Measurements from ENCODE around the gene LHFPL6. TPM values are rescaled to one million over a fixed set of nuclear protein-coding genes. Genes with fewer than 3 reads are reported as not detected.

Gene LHFPL6
- total RNA-seq, 2 experiments from 2014 or later = 0.14 TPM; not detected in 1

- H3K9me3 Mint-ChIP-seq = no peaks in the 10 kb centered on the region
- ATAC-seq (ENCODE audit: low read depth) = peak; percentile 12
- peaks cover 67% of the 10 kb centered on the region for H3K27me3 Mint-ChIP-seq
- H3K36me3 Mint-ChIP-seq = no peaks in the 10 kb centered on the region
- POLR2A ChIA-PET = no interaction called here
- DNase-seq = no peak
- H3K27ac Mint-ChIP-seq = no peak overlapping the region
- peak overlapping the region; percentile 69 for H3K4me3 Mint-ChIP-seq
- peaks cover 10% of the 10 kb centered on the region for H3K4me1 Mint-ChIP-seq
These were observed 493 bp upstream of the LHFPL6 start for GRCh38 chr13:39603424-39603947.

GRCh38 chr13:39602277-39602613 is 748 bp downstream of the LHFPL6 start:
- DNase-seq = no peak
- H3K27me3 Mint-ChIP-seq = peaks cover 63% of the 10 kb centered on the region
- H3K4me3 Mint-ChIP-seq = peak overlapping the region; percentile 76
- ATAC-seq (ENCODE audit: low read depth) = no peak
- peaks cover 10% of the 10 kb centered on the region for H3K4me1 Mint-ChIP-seq
- no peaks in the 10 kb centered on the region for H3K36me3 Mint-ChIP-seq
- POLR2A ChIA-PET = no interaction called here
- H3K9me3 Mint-ChIP-seq = no peaks in the 10 kb centered on the region
- no peak overlapping the region for H3K27ac Mint-ChIP-seq

- H3K4me3 Mint-ChIP-seq = peak overlapping the region; percentile 76
- H3K27ac Mint-ChIP-seq = no peak overlapping the region
- peaks cover 10% of the 10 kb centered on the region for H3K4me1 Mint-ChIP-seq
- ATAC-seq (ENCODE audit: low read depth) (no peak), DNase-seq (no peak)
- H3K27me3 Mint-ChIP-seq = peaks cover 63% of the 10 kb centered on the region
- no peaks in the 10 kb centered on the region for H3K9me3 Mint-ChIP-seq
- POLR2A ChIA-PET = no interaction called here
- H3K36me3 Mint-ChIP-seq = no peaks in the 10 kb centered on the region
These were observed 1.4 kb downstream of the LHFPL6 start for GRCh38 chr13:39601636-39602035.

GRCh38 chr13:39600766-39601165 is 2.2 kb downstream of the LHFPL6 start:
- no peak overlapping the region for H3K4me3 Mint-ChIP-seq
- H3K4me1 Mint-ChIP-seq = peaks cover 10% of the 10 kb centered on the region
- POLR2A ChIA-PET = no interaction called here
- ATAC-seq (ENCODE audit: low read depth) (no peak), DNase-seq (no peak)
- no peak overlapping the region for H3K27ac Mint-ChIP-seq
- peaks cover 63% of the 10 kb centered on the region for H3K27me3 Mint-ChIP-seq
- no peaks in the 10 kb centered on the region for H3K36me3 Mint-ChIP-seq
- H3K9me3 Mint-ChIP-seq = no peaks in the 10 kb centered on the region

DNA sequence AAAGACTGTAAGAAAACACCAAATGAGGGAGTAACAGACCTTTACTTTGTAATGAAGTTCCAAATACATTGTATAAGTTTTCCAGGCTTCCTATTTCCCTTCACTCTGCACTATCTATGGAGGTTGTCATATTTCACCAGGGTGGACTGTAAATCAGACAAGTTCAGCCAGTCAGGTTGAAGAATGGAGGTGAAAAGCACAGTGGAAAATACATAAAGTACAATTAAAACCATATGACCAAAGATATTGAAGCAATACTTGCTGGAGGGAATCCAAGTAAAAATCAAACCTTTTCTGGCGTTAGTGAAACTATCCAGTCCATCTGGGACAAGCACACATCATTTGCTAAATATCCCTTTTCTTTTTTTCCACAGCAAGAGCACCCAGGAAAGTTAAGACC is 3.2 kb downstream of the LHFPL6 start:
- POLR2A ChIA-PET = no interaction called here
- DNase-seq = no peak
- peaks cover 10% of the 10 kb centered on the region for H3K4me1 Mint-ChIP-seq
- H3K36me3 Mint-ChIP-seq = no peaks in the 10 kb centered on the region
- no peaks in the 10 kb centered on the region for H3K9me3 Mint-ChIP-seq
- no peak for ATAC-seq (ENCODE audit: low read depth)
- H3K27me3 Mint-ChIP-seq = peaks cover 55% of the 10 kb centered on the region
- no peak overlapping the region for H3K27ac Mint-ChIP-seq
- H3K4me3 Mint-ChIP-seq = no peak overlapping the region

DNA sequence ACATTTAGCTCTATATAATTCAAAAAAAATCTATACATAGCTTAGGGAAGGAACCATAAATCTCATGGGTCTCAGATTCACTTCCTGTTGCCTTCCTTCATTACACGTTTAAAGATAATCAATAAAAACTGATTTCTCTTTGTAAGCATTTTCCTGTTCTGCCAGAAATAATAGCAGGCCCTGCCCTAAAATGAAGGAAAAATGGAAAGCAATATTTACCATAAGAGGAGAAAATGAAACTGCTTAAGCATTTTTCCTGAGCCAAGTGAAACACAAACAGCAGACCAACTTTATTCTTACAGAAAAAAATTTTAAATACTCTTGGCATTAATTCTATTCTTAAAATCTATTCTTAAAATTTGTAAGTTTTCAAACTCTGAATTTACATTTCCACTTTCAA is 4.0 kb downstream of the LHFPL6 start:
- no peak overlapping the region for H3K27ac Mint-ChIP-seq

DNA sequence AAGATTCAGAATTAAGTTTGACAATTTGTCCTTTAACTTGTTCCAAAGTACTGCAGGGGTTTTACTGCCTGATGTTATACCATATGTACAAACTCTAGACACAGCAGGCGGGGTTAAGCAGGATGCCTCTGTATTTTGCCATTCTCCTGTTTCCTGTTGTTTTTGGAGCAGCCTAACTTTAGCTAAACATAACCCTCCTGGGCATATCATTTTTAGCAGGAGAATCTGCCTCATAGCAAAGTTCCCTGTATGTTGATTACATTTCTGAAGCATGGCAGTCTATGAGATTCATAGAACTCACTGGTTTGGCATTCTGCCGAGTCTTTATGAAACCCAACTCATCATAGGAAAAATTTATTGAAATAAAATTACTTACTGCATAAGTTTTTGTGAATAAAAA is 5.2 kb downstream of the LHFPL6 start:
- DNase-seq (no peak), ATAC-seq (ENCODE audit: low read depth) (no peak)
- Mint-ChIP-seq H3K4me3 (no peak overlapping the region), H3K4me1 (peaks cover 6% of the 10 kb centered on the region), H3K27me3 (peaks cover 42% of the 10 kb centered on the region), H3K9me3 (no peaks in the 10 kb centered on the region), H3K36me3 (no peaks in the 10 kb centered on the region), H3K27ac (no peak overlapping the region)
- POLR2A ChIA-PET = no interaction called here

More for the DNA sequence above, 4.0 kb downstream of the LHFPL6 start:
- no peak for DNase-seq
- ATAC-seq (ENCODE audit: low read depth) = no peak
- POLR2A ChIA-PET = no interaction called here
- no peaks in the 10 kb centered on the region for H3K36me3 Mint-ChIP-seq
- H3K4me3 Mint-ChIP-seq = no peak overlapping the region
- peaks cover 10% of the 10 kb centered on the region for H3K4me1 Mint-ChIP-seq
- H3K9me3 Mint-ChIP-seq = no peaks in the 10 kb centered on the region
- peaks cover 48% of the 10 kb centered on the region for H3K27me3 Mint-ChIP-seq

DNA sequence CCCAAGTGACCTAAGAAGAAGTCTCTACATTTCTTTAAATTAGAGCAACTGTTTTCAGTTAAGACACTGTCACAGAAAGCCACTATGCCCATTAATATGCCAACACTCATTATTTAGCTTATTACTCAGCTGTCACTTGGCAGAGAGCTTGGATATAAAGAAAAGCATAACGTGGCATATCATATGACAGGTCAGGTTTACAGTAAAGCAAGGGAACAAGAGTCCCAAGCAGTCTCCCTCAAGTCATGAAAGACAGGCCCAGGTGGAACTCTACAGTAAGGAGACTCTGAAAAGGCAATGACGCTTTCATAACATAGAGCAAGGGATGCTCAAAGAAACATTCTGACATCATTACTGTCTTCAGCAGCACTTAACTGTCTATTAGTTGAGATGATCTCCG is 6.3 kb downstream of the LHFPL6 start:
- POLR2A ChIA-PET = no interaction called here

DNA sequence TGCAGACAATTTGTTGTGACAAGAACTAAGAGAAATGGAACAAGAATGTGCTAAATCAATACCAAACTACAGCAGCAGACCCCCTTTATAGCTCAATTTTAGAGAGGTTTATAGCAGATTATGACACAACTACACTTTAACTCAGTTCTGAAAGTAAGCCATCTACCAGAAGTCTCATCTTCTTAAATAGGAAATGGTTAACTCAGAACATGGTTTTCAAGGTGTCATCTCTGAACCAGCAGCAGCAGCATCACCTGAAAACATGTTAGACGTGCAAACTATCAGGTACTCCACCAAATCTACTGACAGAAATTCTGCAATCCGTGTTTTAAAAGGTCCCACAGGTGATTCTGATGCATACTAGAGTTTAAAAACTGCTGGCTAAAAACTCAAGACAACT is 6.8 kb downstream of the LHFPL6 start:
- no peak overlapping the region for H3K4me3 Mint-ChIP-seq
- no peak for DNase-seq
- peaks cover 30% of the 10 kb centered on the region for H3K27me3 Mint-ChIP-seq
- ATAC-seq (ENCODE audit: low read depth) = no peak
- H3K9me3 Mint-ChIP-seq = no peaks in the 10 kb centered on the region
- H3K27ac Mint-ChIP-seq = no peak overlapping the region
- H3K36me3 Mint-ChIP-seq = no peaks in the 10 kb centered on the region
- no peaks in the 10 kb centered on the region for H3K4me1 Mint-ChIP-seq
- POLR2A ChIA-PET = no interaction called here

More for the DNA sequence above, 6.3 kb downstream of the LHFPL6 start:
- H3K4me1 Mint-ChIP-seq = no peaks in the 10 kb centered on the region
- H3K27ac Mint-ChIP-seq = no peak overlapping the region
- peaks cover 35% of the 10 kb centered on the region for H3K27me3 Mint-ChIP-seq
- DNase-seq (no peak), ATAC-seq (ENCODE audit: low read depth) (no peak)
- H3K4me3 Mint-ChIP-seq = no peak overlapping the region
- no peaks in the 10 kb centered on the region for H3K9me3 Mint-ChIP-seq
- H3K36me3 Mint-ChIP-seq = no peaks in the 10 kb centered on the region

GRCh38 chr13:39590466-39591036 is 12.4 kb downstream of the LHFPL6 start:
- POLR2A ChIA-PET = no interaction called here
- H3K27me3 Mint-ChIP-seq = peaks cover 4% of the 10 kb centered on the region

GRCh38 chr13:39588384-39588783 is 14.6 kb downstream of the LHFPL6 start:
- Mint-ChIP-seq H3K36me3 (no peaks in the 10 kb centered on the region), H3K9me3 (no peaks in the 10 kb centered on the region), H3K4me1 (no peaks in the 10 kb centered on the region), H3K27ac (no peak overlapping the region), H3K27me3 (peaks cover 6% of the 10 kb centered on the region), H3K4me3 (no peak overlapping the region)
- DNase-seq (no peak), ATAC-seq (ENCODE audit: low read depth) (no peak)
- POLR2A ChIA-PET = no interaction called here

More at GRCh38 chr13:39590466-39591036, 12.4 kb downstream of the LHFPL6 start:
- no peak for ATAC-seq (ENCODE audit: low read depth)
- Mint-ChIP-seq H3K36me3 (no peaks in the 10 kb centered on the region), H3K4me1 (no peaks in the 10 kb centered on the region), H3K4me3 (no peak overlapping the region), H3K27ac (no peak overlapping the region), H3K9me3 (no peaks in the 10 kb centered on the region)
- no peak for DNase-seq

DNA sequence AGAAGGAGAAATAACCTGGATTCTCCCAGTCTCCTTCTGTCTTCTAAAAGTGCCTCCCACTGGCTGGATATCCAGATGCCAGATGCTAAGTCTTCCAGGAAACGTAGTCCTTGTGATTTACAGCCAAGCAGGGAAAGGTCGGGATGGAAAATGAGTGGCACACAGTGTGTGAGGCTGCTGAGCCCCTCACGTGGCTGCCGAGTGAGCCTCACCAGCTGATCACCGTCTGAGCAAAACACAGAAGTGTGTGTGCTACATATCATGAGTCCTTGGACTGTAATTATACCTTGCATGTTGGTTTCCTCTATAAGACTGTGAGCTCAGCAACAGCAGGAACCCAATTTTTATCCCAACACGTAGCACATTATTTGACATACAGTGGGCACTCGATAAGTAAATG is 15.1 kb downstream of the LHFPL6 start:
- Mint-ChIP-seq H3K4me1 (no peaks in the 10 kb centered on the region), H3K27ac (no peak overlapping the region), H3K36me3 (no peaks in the 10 kb centered on the region), H3K4me3 (no peak overlapping the region), H3K27me3 (peaks cover 6% of the 10 kb centered on the region), H3K9me3 (no peaks in the 10 kb centered on the region)
- DNase-seq = no peak
- no peak for ATAC-seq (ENCODE audit: low read depth)
- POLR2A ChIA-PET = no interaction called here

GRCh38 chr13:39586958-39587605 is 15.9 kb downstream of the LHFPL6 start:
- POLR2A ChIA-PET = interaction anchor here (0.7 kb wide), 1 partner anchor 600 kb away, joined by 3 read pairs; no protein-coding TSS in a partner anchor
- ATAC-seq (ENCODE audit: low read depth) (no peak), DNase-seq (no peak)
- no peak overlapping the region for H3K4me3 Mint-ChIP-seq
- no peak overlapping the region for H3K27ac Mint-ChIP-seq
- H3K36me3 Mint-ChIP-seq = no peaks in the 10 kb centered on the region
- peaks cover 6% of the 10 kb centered on the region for H3K27me3 Mint-ChIP-seq
- H3K9me3 Mint-ChIP-seq = no peaks in the 10 kb centered on the region
- H3K4me1 Mint-ChIP-seq = no peaks in the 10 kb centered on the region

DNA sequence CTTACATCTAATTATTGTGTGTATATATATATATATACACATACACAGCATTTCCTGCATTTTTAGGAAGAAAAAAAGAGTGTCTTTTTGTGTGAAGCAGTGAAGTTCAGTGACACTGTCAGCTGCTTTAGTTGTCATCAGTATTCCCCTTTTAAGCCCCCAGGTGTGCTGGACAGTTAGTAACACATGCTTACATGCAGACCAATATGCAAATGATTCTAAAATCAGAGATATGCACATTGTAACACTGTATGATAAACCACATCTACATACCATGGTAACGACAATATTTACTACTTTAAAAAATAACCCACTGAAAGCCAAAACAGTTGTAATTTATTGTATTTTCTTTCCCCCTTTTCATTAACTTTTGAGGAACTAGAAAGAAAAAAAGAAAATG is 16.8 kb downstream of the LHFPL6 start:
- H3K4me3 Mint-ChIP-seq = no peak overlapping the region
- POLR2A ChIA-PET = no interaction called here
- no peaks in the 10 kb centered on the region for H3K9me3 Mint-ChIP-seq
- no peak for DNase-seq
- H3K27me3 Mint-ChIP-seq = peaks cover 9% of the 10 kb centered on the region
- H3K36me3 Mint-ChIP-seq = no peaks in the 10 kb centered on the region
- no peak for ATAC-seq (ENCODE audit: low read depth)
- no peaks in the 10 kb centered on the region for H3K4me1 Mint-ChIP-seq
- H3K27ac Mint-ChIP-seq = no peak overlapping the region
